PC-9 (cell line): ENCODE data around the gene UBE2O. TPM values are rescaled to one million over a fixed set of nuclear protein-coding genes. Genes with fewer than 3 reads are reported as not detected.

Experiments
- BruUV-seq: library from RNA; stranded (reverse); fragments of 400-500 nt; replicated peaks from 2 replicates; lab custom pipeline; 2021; lab: Mats Ljungman, UMichigan
- CTCF ChIA-PET: fragments of 300-600 bp; sonication (Branson Sonifier 250); formaldehyde crosslinking; loops from one replicate; lab custom pipeline; 2022; ENCODE audit warnings: antibody characterized with exemption; lab: Charles Lee
- POLR2A ChIA-PET: fragments of 300-600 bp; sonication (Branson Sonifier 250); formaldehyde crosslinking; loops from one replicate; lab custom pipeline; 2022; ENCODE audit warnings: antibody characterized with exemption; ENCODE audit not compliant: unreplicated experiment; lab: Charles Lee
- DNase-seq, 2 experiments: peaks; one replicate each; pipeline versions ENCODE4 v3.0.0 to v3.0.0-alpha.2; 2015 to 2022; ENCODE audit warnings: mixed read lengths in 1 of 2
- H2AFZ ChIP-seq: fragments of 200-600 bp; sonication (generic); 2 replicates; pipeline ENCODE4 v1.8.1; 2017; ENCODE audit warnings: antibody characterized with exemption
- H3F3A ChIP-seq: fragments of 200-600 bp; sonication (generic); 2 replicates; pipeline ENCODE4 v1.8.1; 2017; ENCODE audit warnings: antibody characterized with exemption, mild to moderate bottlenecking, low read depth; ENCODE audit not compliant: insufficient read depth
- H3K27ac ChIP-seq: fragments of 200-600 bp; sonication (generic); 2 replicates; pipeline ENCODE4 v1.6.1; 2016; ENCODE audit warnings: mixed run types
- H3K27me3 ChIP-seq: fragments of 200-600 bp; sonication (generic); 2 replicates; pipeline ENCODE4 v1.6.1; 2016; ENCODE audit warnings: low read depth, mixed run types; ENCODE audit not compliant: insufficient read depth
- H3K36me3 ChIP-seq: fragments of 200-600 bp; sonication (generic); 2 replicates; pipeline ENCODE4 v1.6.1; 2016; ENCODE audit warnings: low read depth, mixed run types
- H3K4me1 ChIP-seq: fragments of 200-600 bp; sonication (generic); replicated peaks from 2 replicates; pipeline ENCODE4 v1.6.1; 2016; ENCODE audit warnings: mixed run types; ENCODE audit not compliant: insufficient read depth
- H3K4me2 ChIP-seq: fragments of 200-600 bp; sonication (generic); 2 replicates; pipeline ENCODE4 v1.6.1; 2017; ENCODE audit warnings: mixed run types
- H3K4me3 ChIP-seq: fragments of 200-600 bp; sonication (generic); 2 replicates; pipeline ENCODE4 v1.6.1; 2016; ENCODE audit warnings: mixed run types
- H3K79me2 ChIP-seq: fragments of 200-600 bp; sonication (generic); 2 replicates; pipeline ENCODE4 v1.6.1; 2017; ENCODE audit warnings: low read depth, mixed run types
- H3K9me2 ChIP-seq: fragments of 200-600 bp; sonication (generic); 2 replicates; pipeline ENCODE4 v1.8.1; 2017; ENCODE audit warnings: mild to moderate bottlenecking; ENCODE audit not compliant: insufficient read depth
- H3K9me3 ChIP-seq: fragments of 200-600 bp; sonication (generic); 2 replicates; pipeline ENCODE4 v1.8.1; 2016; ENCODE audit warnings: low read depth; ENCODE audit not compliant: insufficient read depth
- H4K20me1 ChIP-seq: fragments of 200-600 bp; sonication (generic); 2 replicates; pipeline ENCODE4 v1.8.1; 2017; ENCODE audit not compliant: insufficient read depth
- EZH2 ChIP-seq: fragments of 200-600 bp; sonication (generic); IDR thresholded peaks from 2 replicates; pipeline ENCODE4 v1.8.0; 2017; ENCODE audit warnings: antibody characterized with exemption, low read depth
- intact Hi-C: fragments of 100-400 bp; cut with micrococcal nuclease; formaldehyde crosslinking; loops from one replicate; pipeline ENCODE4 v1.10.0; 2022; ENCODE audit not compliant: unreplicated experiment
- total RNA-seq: library from RNA; stranded (reverse); gene quantifications from 2 replicates; pipeline ENCODE4 v1.2.3, GENCODE V29; 2021
- TF ChIP-seq, protein P1 (sequence below): fragments of 200-600 bp; sonication (generic); conservative IDR thresholded peaks from 2 replicates; pipeline ENCODE4 v1.6.1; 2017; ENCODE audit warnings: mixed run types, antibody characterized with exemption, mild to moderate bottlenecking, moderate library complexity

The UBE2O gene
- total RNA-seq, 1 experiment from 2014 or later = 28.0 TPM

DNA sequence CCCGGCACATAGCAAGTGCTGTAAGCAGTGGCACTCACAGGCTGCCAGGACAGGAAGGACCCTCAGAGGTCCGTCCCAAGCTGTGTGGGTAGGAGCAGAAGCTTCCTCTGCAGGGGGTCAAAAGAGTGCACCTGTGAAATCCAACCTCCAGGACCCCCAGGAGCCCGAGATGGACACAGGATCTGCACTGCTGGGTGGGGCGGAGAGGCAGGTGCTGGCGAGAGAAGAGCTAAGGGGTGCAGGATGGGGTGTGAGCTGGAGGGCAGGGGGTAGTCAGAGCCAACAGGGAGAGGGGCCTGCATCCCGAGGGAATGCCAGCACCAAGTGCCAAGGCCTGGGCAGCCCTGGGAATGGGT lies 13.8 kb upstream of the UBE2O start:
- no peak overlapping the region for H3K27ac ChIP-seq

DNA sequence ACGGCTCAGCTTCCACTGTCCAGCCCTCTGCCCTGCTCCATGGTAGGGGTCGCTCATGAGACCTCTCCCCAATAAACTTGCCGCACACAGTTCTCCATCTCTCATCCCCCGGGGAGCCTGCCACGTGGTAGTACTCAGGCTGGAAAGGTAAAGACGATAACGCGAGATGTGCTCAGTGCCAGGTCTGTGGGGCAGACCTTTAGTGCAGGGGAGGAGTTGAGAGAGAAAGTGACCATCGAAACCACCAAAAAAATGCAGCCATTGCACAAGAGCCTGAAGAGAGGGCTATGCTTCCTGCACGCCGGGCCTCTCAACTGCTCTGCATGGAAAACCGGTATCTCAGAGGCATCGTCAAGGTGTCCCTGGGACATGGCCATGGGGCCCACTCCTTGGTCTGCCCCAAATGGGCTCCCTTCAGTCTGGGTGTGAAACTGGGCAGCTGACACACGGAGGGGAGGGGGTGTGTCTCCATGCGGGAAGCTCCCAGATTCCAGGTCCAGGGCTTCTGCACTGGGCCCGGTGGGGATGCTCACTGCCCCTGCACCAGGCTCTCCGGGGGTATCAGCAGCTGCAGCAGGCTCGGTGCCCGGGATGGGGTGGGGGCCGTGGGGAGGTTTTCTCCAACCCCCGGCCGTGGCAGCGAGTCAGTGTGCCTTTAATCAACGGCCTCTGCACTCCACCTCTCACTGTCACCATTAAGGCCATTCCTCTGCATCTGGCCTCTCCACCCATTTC lies 9.8 kb upstream of the UBE2O start:
- Histone ChIP-seq H3K27ac (no peak overlapping the region), H2AFZ (no peak overlapping the region)

More for the DNA sequence above, 13.8 kb upstream of the UBE2O start:
- no peaks in the 10 kb centered on the region for H3K9me3 ChIP-seq
- H3K4me1 ChIP-seq = no peaks in the 10 kb centered on the region
- TF ChIP-seq EZH2 = no peak
- TF ChIP-seq, protein P1, sequence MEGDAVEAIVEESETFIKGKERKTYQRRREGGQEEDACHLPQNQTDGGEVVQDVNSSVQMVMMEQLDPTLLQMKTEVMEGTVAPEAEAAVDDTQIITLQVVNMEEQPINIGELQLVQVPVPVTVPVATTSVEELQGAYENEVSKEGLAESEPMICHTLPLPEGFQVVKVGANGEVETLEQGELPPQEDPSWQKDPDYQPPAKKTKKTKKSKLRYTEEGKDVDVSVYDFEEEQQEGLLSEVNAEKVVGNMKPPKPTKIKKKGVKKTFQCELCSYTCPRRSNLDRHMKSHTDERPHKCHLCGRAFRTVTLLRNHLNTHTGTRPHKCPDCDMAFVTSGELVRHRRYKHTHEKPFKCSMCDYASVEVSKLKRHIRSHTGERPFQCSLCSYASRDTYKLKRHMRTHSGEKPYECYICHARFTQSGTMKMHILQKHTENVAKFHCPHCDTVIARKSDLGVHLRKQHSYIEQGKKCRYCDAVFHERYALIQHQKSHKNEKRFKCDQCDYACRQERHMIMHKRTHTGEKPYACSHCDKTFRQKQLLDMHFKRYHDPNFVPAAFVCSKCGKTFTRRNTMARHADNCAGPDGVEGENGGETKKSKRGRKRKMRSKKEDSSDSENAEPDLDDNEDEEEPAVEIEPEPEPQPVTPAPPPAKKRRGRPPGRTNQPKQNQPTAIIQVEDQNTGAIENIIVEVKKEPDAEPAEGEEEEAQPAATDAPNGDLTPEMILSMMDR = no peak
- intact Hi-C loops = loop anchor here (1.0 to 10.0 kb wide), 4 partner anchors 40 to 598 kb away; partner anchors contain the start of gene MXRA7
- CTCF ChIA-PET = interaction anchor here (0.6 to 1.4 kb wide), 4 partner anchors 34 to 95 kb away, joined by 3 to 10 read pairs (median 6); partner anchors contain the start of gene RHBDF2
- no peaks in the 10 kb centered on the region for H3K36me3 ChIP-seq
- H4K20me1 ChIP-seq = no peaks in the 10 kb centered on the region
- H3K9me2 ChIP-seq = no peaks in the 10 kb centered on the region
- BruUV-seq = no TSS peak
- H3K79me2 ChIP-seq = no peaks in the 10 kb centered on the region
- no peaks in the 10 kb centered on the region for H3K27me3 ChIP-seq
- DNase-seq = no peak
- H2AFZ ChIP-seq = no peak overlapping the region
- H3K4me2 ChIP-seq = no peak overlapping the region
- no peaks in the 10 kb centered on the region for H3F3A ChIP-seq
- POLR2A ChIA-PET = no interaction called here
- H3K4me3 ChIP-seq = no peak overlapping the region

GRCh38 chr17:76461765-76462555 lies 9.0 kb upstream of the UBE2O start:
- Histone ChIP-seq H3K4me2 (no peak overlapping the region), H3K4me3 (no peak overlapping the region), H2AFZ (no peak overlapping the region), H3F3A (no peaks in the 10 kb centered on the region), H3K27ac (no peak overlapping the region), H3K4me1 (no peaks in the 10 kb centered on the region), H4K20me1 (no peaks in the 10 kb centered on the region), H3K9me3 (no peaks in the 10 kb centered on the region), H3K79me2 (no peaks in the 10 kb centered on the region), H3K9me2 (no peaks in the 10 kb centered on the region), H3K27me3 (no peaks in the 10 kb centered on the region), H3K36me3 (no peaks in the 10 kb centered on the region)
- intact Hi-C loops = loop anchor here (10.0 kb wide), 2 partner anchors 253 to 603 kb away; partner anchors contain the start of gene MXRA7
- CTCF ChIA-PET = interaction anchor here (0.8 kb wide), 1 partner anchor 29 kb away, joined by 3 read pairs; no protein-coding TSS in a partner anchor
- no TSS peak for BruUV-seq
- TF ChIP-seq EZH2 = no peak
- TF ChIP-seq, protein P1 = no peak
- POLR2A ChIA-PET = no interaction called here
- DNase-seq = no peak

More for the DNA sequence above, 9.8 kb upstream of the UBE2O start:
- Histone ChIP-seq H3K79me2 (no peaks in the 10 kb centered on the region), H3K4me2 (no peak overlapping the region), H3K4me1 (no peaks in the 10 kb centered on the region), H3K4me3 (no peak overlapping the region), H4K20me1 (no peaks in the 10 kb centered on the region), H3K27me3 (no peaks in the 10 kb centered on the region), H3K9me2 (no peaks in the 10 kb centered on the region), H3K9me3 (no peaks in the 10 kb centered on the region), H3K36me3 (no peaks in the 10 kb centered on the region), H3F3A (no peaks in the 10 kb centered on the region)
- BruUV-seq = no TSS peak
- ChIA-PET CTCF (interaction anchor here (0.7 to 0.8 kb wide), 2 partner anchors 28 to 49 kb away, joined by 3 to 4 read pairs; no protein-coding TSS in a partner anchor), POLR2A (no interaction called here)
- TF ChIP-seq, protein P1 = no peak
- TF ChIP-seq EZH2 = no peak
- no peak for DNase-seq
- intact Hi-C loops = loop anchor here (10.0 kb wide), 2 partner anchors 252 to 602 kb away; partner anchors contain the start of gene MXRA7
